AML-193 (cell line): ENCODE results near the gene CNOT4.

Source experiments
- DNase-seq, 2 experiments: peaks; one replicate each; lab custom pipeline; 2025; lab: John Stamatoyannopoulos, UW

Gene CNOT4

GRCh38 chr7:135403302-135403701 lies 106.6 kb downstream of the CNOT4 start:
- no peak for DNase-seq

- no peak for DNase-seq
Measured at GRCh38 chr7:135397689-135398088, 112.2 kb downstream of the CNOT4 start.

- DNase-seq = no peak
Measured at GRCh38 chr7:135392701-135393100, 117.2 kb downstream of the CNOT4 start.

- DNase-seq = no peak
Measured at GRCh38 chr7:135391514-135391913, 118.4 kb downstream of the CNOT4 start.

- no peak for DNase-seq
Measured at GRCh38 chr7:135390829-135391228, 119.1 kb downstream of the CNOT4 start.

GRCh38 chr7:135389971-135390370 lies 119.9 kb downstream of the CNOT4 start:
- no peak for DNase-seq

- no peak for DNase-seq
Measured at GRCh38 chr7:135388616-135389015, 121.3 kb downstream of the CNOT4 start.

- no peak for DNase-seq
Measured at GRCh38 chr7:135386776-135387175, 123.1 kb downstream of the CNOT4 start.

- DNase-seq = no peak
Measured at GRCh38 chr7:135386181-135386580, 123.7 kb downstream of the CNOT4 start.

GRCh38 chr7:135385209-135385608 lies 124.7 kb downstream of the CNOT4 start:
- no peak for DNase-seq

GRCh38 chr7:135383525-135384175 lies 126.3 kb downstream of the CNOT4 start:
- DNase-seq = no peak

GRCh38 chr7:135382173-135382572 lies 127.7 kb downstream of the CNOT4 start:
- DNase-seq = no peak

- no peak for DNase-seq
Measured at GRCh38 chr7:135381369-135381768, 128.5 kb downstream of the CNOT4 start.

- no peak for DNase-seq
Measured at GRCh38 chr7:135380351-135380750, 129.6 kb downstream of the CNOT4 start.

- no peak for DNase-seq
Measured at GRCh38 chr7:135377171-135377570, 132.7 kb downstream of the CNOT4 start.

GRCh38 chr7:135375908-135376699 lies 133.8 kb downstream of the CNOT4 start:
- DNase-seq = no peak

GRCh38 chr7:135374736-135375135 lies 135.2 kb downstream of the CNOT4 start:
- DNase-seq = no peak

- no peak for DNase-seq
Measured at GRCh38 chr7:135372222-135372621, 137.7 kb downstream of the CNOT4 start.

GRCh38 chr7:135370656-135371055 lies 139.2 kb downstream of the CNOT4 start:
- DNase-seq = no peak

GRCh38 chr7:135369405-135369804 lies 140.5 kb downstream of the CNOT4 start:
- no peak for DNase-seq

GRCh38 chr7:135368416-135369186 lies 141.3 kb downstream of the CNOT4 start:
- no peak for DNase-seq

- no peak for DNase-seq
Measured at GRCh38 chr7:135366843-135367508, 142.9 kb downstream of the CNOT4 start.
